ENCODE results near the gene PUM2. TPM values are rescaled to one million over a fixed set of nuclear protein-coding genes. Genes with fewer than 3 reads are reported as not detected.

The PUM2 gene
- total and polyA plus RNA-seq, 2 of the 8 experiments (the other 6 are each of a cell fraction or from before 2014, with no cell fraction given) = 46.6 to 114 TPM

- no peak overlapping the region for H2BK15ac ChIP-seq (ENCODE audit: low read length)
- H3K4me3 ChIP-seq (ENCODE audit: extremely low read depth in 1 of 4, insufficient read depth in 2 of 4, low read depth in 3 of 4, low read length in 4 of 4) = no peak overlapping the region
- H2AFZ ChIP-seq (ENCODE audit: low read length) = no peak overlapping the region
- H3K36me3 ChIP-seq (ENCODE audit: control insufficient read depth in 2 of 4, insufficient read depth in 4 of 4, low read length in 3 of 4) = peaks cover 4 to 84% (median 30%) of the 10 kb centered on the region in 4 experiments
- H3K23ac ChIP-seq (ENCODE audit: insufficient read length) = no peak overlapping the region
- H3K4me2 ChIP-seq (ENCODE audit: insufficient read depth in 1 of 2, low read depth in 2 of 2, low read length in 2 of 2) = no peak overlapping the region
- FAIRE-seq (no peak), DNase-seq (ENCODE audit: low read depth in 1 of 2, low spot score in 2 of 2) (no peak)
- H3K79me2 ChIP-seq (ENCODE audit: control insufficient read depth in 1 of 2, insufficient read depth in 2 of 2, low read length in 2 of 2) = peaks cover 0 to 35% of the 10 kb centered on the region in 2 experiments; a peak in 2 of 4 replicates
- H3K9me3 ChIP-seq (ENCODE audit: insufficient read depth in 2 of 2, low read depth in 1 of 2, low read length in 1 of 2) = no peaks in the 10 kb centered on the region
- no peak overlapping the region for H2BK120ac ChIP-seq (replicated peaks; ENCODE audit: low read depth, low read length)
- no peaks in the 10 kb centered on the region for H3K23me2 ChIP-seq (ENCODE audit: low read depth, low read length)
- ChIA-PET CTCF (ENCODE audit: partially characterized antibody) (interaction anchor here (0.6 to 1.1 kb wide), 2 partner anchors 14 to 45 kb away, joined by 3 read pairs; no protein-coding TSS in a partner anchor), POLR2A (ENCODE audit: partially characterized antibody) (interaction anchor here (1.2 kb wide), 1 partner anchor 10 kb away, joined by 3 read pairs; no protein-coding TSS in a partner anchor)
- H3K79me1 ChIP-seq (ENCODE audit: low read depth, low read length) = no peaks in the 10 kb centered on the region; the same call in none of the 2 replicates
- H3K27me3 ChIP-seq (replicated peaks in 1 of 4; ENCODE audit: control insufficient read depth in 3 of 4, extremely low read depth in 1 of 4, insufficient read depth in 3 of 4, low read length in 3 of 4) = no peaks in the 10 kb centered on the region
- no peak overlapping the region for H3K4ac ChIP-seq (replicated peaks; ENCODE audit: insufficient read length, low read depth, low read length)
- no peak overlapping the region for H4K5ac ChIP-seq (ENCODE audit: insufficient read length, low read depth, low read length)
- H2BK20ac ChIP-seq (ENCODE audit: low read length) = no peak overlapping the region
- H3K9ac ChIP-seq (replicated peaks in 1 of 4; ENCODE audit: extremely low read depth in 1 of 4, low read depth in 3 of 4, low read length in 3 of 4) = no peak overlapping the region
- no peak overlapping the region for H3K56ac ChIP-seq (replicated peaks; ENCODE audit: insufficient read length, low read depth, low read length)
- no peak overlapping the region for H4K8ac ChIP-seq (ENCODE audit: extremely low read depth, insufficient read depth, low read length)
- no peak overlapping the region for H4K91ac ChIP-seq (replicated peaks; ENCODE audit: insufficient read length, low read length)
- no peak overlapping the region for H3K14ac ChIP-seq (ENCODE audit: insufficient read length)
- H2AK5ac ChIP-seq (ENCODE audit: low read depth, low read length) = no peak overlapping the region
- peaks cover 0 to 2% of the 10 kb centered on the region in 2 experiments for H4K20me1 ChIP-seq (replicated peaks in 1 of 2; ENCODE audit: control insufficient read depth in 1 of 2, insufficient read depth in 2 of 2, low read length in 2 of 2)
- no peak overlapping the region for H2BK12ac ChIP-seq (ENCODE audit: low read depth, low read length)
- H3K18ac ChIP-seq (ENCODE audit: extremely low read depth, low read length) = no peak overlapping the region
- no peaks in the 10 kb centered on the region for H3K4me1 ChIP-seq (replicated peaks in 1 of 4; ENCODE audit: control insufficient read depth in 3 of 4, insufficient read depth in 4 of 4, low read length in 3 of 4)
- no peak overlapping the region for H2BK5ac ChIP-seq (ENCODE audit: low read depth, low read length)
- no peak overlapping the region for H3K27ac ChIP-seq (ENCODE audit: low read depth, low read length)
- TF ChIP-seq CBX5 (IDR thresholded peaks at IDR 0.05; ENCODE audit: low read depth, low read length) (no peak), TEAD4 (IDR thresholded peaks at IDR 0.05; ENCODE audit: low read depth, low read length) (no peak), ZNF274 (IDR thresholded peaks at IDR 0.05; ENCODE audit: borderline replicate concordance, extremely low read depth, low read length) (no peak), FOSL1 (IDR thresholded peaks at IDR 0.05; ENCODE audit: insufficient read depth, low read depth, low read length) (no peak), SIX5 (IDR thresholded peaks at IDR 0.05; ENCODE audit: low read depth, low read length) (no peak), KDM4A (IDR thresholded peaks at IDR 0.05; ENCODE audit: low read depth, low read length, severe bottlenecking) (no peak), CEBPB (IDR thresholded peaks at IDR 0.05; ENCODE audit: low read depth, low read length) (no peak)
- TF ChIP-seq, protein P1, sequence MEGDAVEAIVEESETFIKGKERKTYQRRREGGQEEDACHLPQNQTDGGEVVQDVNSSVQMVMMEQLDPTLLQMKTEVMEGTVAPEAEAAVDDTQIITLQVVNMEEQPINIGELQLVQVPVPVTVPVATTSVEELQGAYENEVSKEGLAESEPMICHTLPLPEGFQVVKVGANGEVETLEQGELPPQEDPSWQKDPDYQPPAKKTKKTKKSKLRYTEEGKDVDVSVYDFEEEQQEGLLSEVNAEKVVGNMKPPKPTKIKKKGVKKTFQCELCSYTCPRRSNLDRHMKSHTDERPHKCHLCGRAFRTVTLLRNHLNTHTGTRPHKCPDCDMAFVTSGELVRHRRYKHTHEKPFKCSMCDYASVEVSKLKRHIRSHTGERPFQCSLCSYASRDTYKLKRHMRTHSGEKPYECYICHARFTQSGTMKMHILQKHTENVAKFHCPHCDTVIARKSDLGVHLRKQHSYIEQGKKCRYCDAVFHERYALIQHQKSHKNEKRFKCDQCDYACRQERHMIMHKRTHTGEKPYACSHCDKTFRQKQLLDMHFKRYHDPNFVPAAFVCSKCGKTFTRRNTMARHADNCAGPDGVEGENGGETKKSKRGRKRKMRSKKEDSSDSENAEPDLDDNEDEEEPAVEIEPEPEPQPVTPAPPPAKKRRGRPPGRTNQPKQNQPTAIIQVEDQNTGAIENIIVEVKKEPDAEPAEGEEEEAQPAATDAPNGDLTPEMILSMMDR (IDR thresholded peaks at IDR 0.05; ENCODE audit: control extremely low read depth in 1 of 3, insufficient read depth in 1 of 3, low read depth in 1 of 3, low read length in 3 of 3) = no peak
These were observed 43.3 kb downstream of the PUM2 start for GRCh38 chr2:20307311-20307710.

Data from H1 (cell line).